Lower lobe of right lung (tissue), 2 donors: ENCODE data around the gene JAGN1. TPM values are rescaled to one million over a fixed set of nuclear protein-coding genes. Genes with fewer than 3 reads are reported as not detected.
A peak's percentile ranks its signal among the peaks of the same experiment; 100 is the strongest.

ENCODE experiments used
- ATAC-seq, 2 donors: fragments of 200-7000 bp; cut with Tn5 transposase; one replicate each; pipeline ENCODE4 v1.9.1; 2020 to 2022; ENCODE audit warnings: mild to moderate bottlenecking in 2 of 2, moderate library complexity in 2 of 2
- DNase-seq: peaks from one replicate; pipeline ENCODE4 v3.0.0-alpha.2; 2020
- H3K27ac ChIP-seq: fragments of 200-600 bp; one replicate; pipeline ENCODE4 v1.8.0; 2022
- H3K27me3 ChIP-seq: fragments of 200-600 bp; one replicate; pipeline ENCODE4 v1.8.0; 2022; ENCODE audit warnings: low read depth
- H3K36me3 ChIP-seq: fragments of 200-600 bp; one replicate; pipeline ENCODE4 v1.8.0; 2022; ENCODE audit warnings: mild to moderate bottlenecking
- H3K4me1 ChIP-seq: fragments of 200-600 bp; one replicate; pipeline ENCODE4 v1.8.0; 2022
- H3K4me3 ChIP-seq: fragments of 200-600 bp; one replicate; pipeline ENCODE4 v1.8.0; 2022; ENCODE audit warnings: mild to moderate bottlenecking
- H3K9me3 ChIP-seq: fragments of 200-600 bp; one replicate; pipeline ENCODE4 v1.8.0; 2022
- CTCF ChIP-seq: fragments of 200-600 bp; IDR thresholded peaks from one replicate; pipeline ENCODE4 v1.8.0; 2022; ENCODE audit warnings: antibody characterized with exemption, mild to moderate bottlenecking
- intact Hi-C: fragments of 100-400 bp; cut with DNase I; formaldehyde crosslinking; loops from one replicate; pipeline ENCODE4 v1.11.0; 2022
- total RNA-seq: library from RNA; stranded (reverse); fragmentation: NEBNext Ultra II Directional; extraction: Animal tissue kit (Norgen Biotek cat#: 25700); gene quantifications from one replicate; pipeline ENCODE4 v1.2.1, GENCODE V29; 2021
- donor health status: DM: no; HTN: yes; CAD: no; lungs with severe emphysema.

Gene JAGN1
- total RNA-seq, 1 donor from 2014 or later, result 23.8 TPM

GRCh38 chr3:9913601-9914000 is 23.2 kb downstream of the JAGN1 start:
- Histone ChIP-seq H3K27me3 (no peaks in the 10 kb centered on the region), H3K9me3 (no peaks in the 10 kb centered on the region), H3K36me3 (no peaks in the 10 kb centered on the region), H3K27ac (no peak overlapping the region), H3K4me3 (no peak overlapping the region), H3K4me1 (peaks cover 51% of the 10 kb centered on the region)
- no peak for ATAC-seq
- intact Hi-C loops, result no loop called here
- DNase-seq, result no peak
- no peak for TF ChIP-seq CTCF

GRCh38 chr3:9914011-9914410 is 23.6 kb downstream of the JAGN1 start:
- intact Hi-C loops, result no loop called here

DNA sequence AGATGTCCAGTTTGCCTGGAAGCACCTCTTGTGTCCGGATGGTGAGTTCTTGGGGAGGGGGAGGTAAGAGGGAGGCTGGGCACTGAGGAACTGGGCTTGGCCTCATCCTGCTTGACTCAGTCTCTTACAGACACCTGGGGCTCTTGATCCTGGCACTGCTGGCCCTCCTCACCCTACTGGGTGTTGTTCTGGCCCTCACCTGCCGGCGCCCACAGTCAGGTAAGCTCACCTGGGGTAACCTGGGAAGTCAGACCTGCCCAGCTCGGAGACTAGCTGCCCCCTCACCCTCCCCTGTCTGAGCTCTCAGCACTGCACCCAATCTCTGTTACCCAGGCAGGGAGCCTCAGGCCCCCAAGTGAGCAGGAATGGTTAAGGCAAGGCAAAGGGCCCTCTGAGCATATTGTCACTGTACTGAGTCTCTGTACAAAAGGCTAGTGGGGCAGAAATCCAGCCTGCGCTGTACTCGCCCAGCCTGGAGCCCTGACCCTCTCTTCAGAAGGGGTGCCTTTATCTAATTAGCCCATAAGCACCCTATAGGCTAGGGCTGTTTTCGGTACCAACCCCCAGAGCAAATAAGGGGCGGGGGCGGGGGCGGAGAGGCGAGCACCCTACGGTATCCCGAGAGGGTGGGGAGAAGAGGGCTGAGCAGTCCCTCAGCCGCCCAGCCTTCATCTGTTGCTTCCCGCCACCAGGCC is 24.3 kb downstream of the JAGN1 start:
- TF ChIP-seq CTCF, result no peak
- H3K27me3 ChIP-seq, result no peaks in the 10 kb centered on the region
- intact Hi-C loops, result no loop called here
- no peaks in the 10 kb centered on the region for H3K9me3 ChIP-seq
- ATAC-seq (no peak), DNase-seq (no peak)
- H3K4me3 ChIP-seq, result peak overlapping the region; percentile 68
- H3K27ac ChIP-seq, result peak overlapping the region; percentile 90
- H3K4me1 ChIP-seq, result peaks cover 43% of the 10 kb centered on the region
- H3K36me3 ChIP-seq, result no peaks in the 10 kb centered on the region

More at GRCh38 chr3:9914011-9914410, 23.6 kb downstream of the JAGN1 start:
- H3K9me3 ChIP-seq, result no peaks in the 10 kb centered on the region
- ATAC-seq, result no peak
- no peak for DNase-seq
- H3K4me1 ChIP-seq, result peaks cover 47% of the 10 kb centered on the region
- peak overlapping the region; percentile 90 for H3K27ac ChIP-seq
- H3K36me3 ChIP-seq, result no peaks in the 10 kb centered on the region
- H3K27me3 ChIP-seq, result no peaks in the 10 kb centered on the region
- no peak overlapping the region for H3K4me3 ChIP-seq
- no peak for TF ChIP-seq CTCF

GRCh38 chr3:9915254-9916141 is 25.1 kb downstream of the JAGN1 start:
- Histone ChIP-seq H3K27me3 (no peaks in the 10 kb centered on the region), H3K27ac (peak overlapping the region; percentile 90), H3K36me3 (peaks cover 3% of the 10 kb centered on the region), H3K4me1 (peaks cover 43% of the 10 kb centered on the region), H3K9me3 (no peaks in the 10 kb centered on the region), H3K4me3 (peak overlapping the region; percentile 68)
- intact Hi-C loops, result no loop called here
- ATAC-seq (peak; percentile 78), DNase-seq (peak; percentile 86)
- peak; percentile 38 for TF ChIP-seq CTCF

- intact Hi-C loops, result no loop called here
- Histone ChIP-seq H3K36me3 (peaks cover 6% of the 10 kb centered on the region), H3K4me3 (peak overlapping the region; percentile 68), H3K4me1 (peaks cover 43% of the 10 kb centered on the region), H3K9me3 (no peaks in the 10 kb centered on the region), H3K27me3 (no peaks in the 10 kb centered on the region), H3K27ac (peak overlapping the region; percentile 90)
- no peak for DNase-seq
- no peak for TF ChIP-seq CTCF
- peak in 1 of 2 donors; percentile 1 for ATAC-seq
These were observed 25.9 kb downstream of the JAGN1 start for GRCh38 chr3:9916346-9916733.
